PFSK-1 (cell line): ENCODE measurements around the gene IFIT3.

ENCODE experiments used
- POLR2AphosphoS5 ChIP-seq: IDR thresholded peaks from 2 replicates; pipeline ENCODE4 v1.6.1; 2012; ENCODE audit warnings: low read depth, mild to moderate bottlenecking, control low read depth, low read length, moderate library complexity
- REST ChIP-seq, 2 experiments: IDR thresholded peaks; 2 replicates each; pipeline versions ENCODE4 v1.6.1 to v1.8.0; 2011 to 2012; ENCODE audit warnings: low read depth in 2 of 2, low read length in 2 of 2, control low read depth in 1 of 2, inconsistent platforms in 1 of 2, mild to moderate bottlenecking in 1 of 2, moderate library complexity in 1 of 2; ENCODE audit not compliant: insufficient read depth in 1 of 2
- SIN3A ChIP-seq: IDR thresholded peaks from 2 replicates; pipeline ENCODE4 v1.6.1; 2012; ENCODE audit warnings: mild to moderate bottlenecking, low read length, moderate library complexity, borderline replicate concordance; ENCODE audit not compliant: insufficient read depth
- TAF1 ChIP-seq: IDR thresholded peaks from 2 replicates; pipeline ENCODE4 v1.6.1; 2012; ENCODE audit warnings: low read length, control low read depth, borderline replicate concordance; ENCODE audit not compliant: insufficient read depth

Gene IFIT3

GRCh38 chr10:89388806-89389205 lies 61.0 kb downstream of the IFIT3 start:
- TF ChIP-seq REST (IDR thresholded peaks at IDR 0.05; ENCODE audit: insufficient read depth in 1 of 2, low read depth in 2 of 2, low read length in 2 of 2) (no peak), SIN3A (no peak), POLR2AphosphoS5 (no peak), TAF1 (no peak)

GRCh38 chr10:89389254-89389653 lies 61.5 kb downstream of the IFIT3 start:
- TF ChIP-seq TAF1 = no peak
